ENCODE data around the gene DLG4.
"Not testable (repeated sequence)": the region's sequence is repeated elsewhere in the genome, so short reads cannot be mapped to it uniquely, and the experiment has no call there.

DLG4 gene

GRCh38 chr17:7248796-7249195 is 29.2 kb upstream of the DLG4 start:
- no peak for DNase-seq

GRCh38 chr17:7246779-7247178 is 27.1 kb upstream of the DLG4 start:
- no peak for DNase-seq

- not testable (repeated sequence) for DNase-seq
These were observed 24.2 kb upstream of the DLG4 start for GRCh38 chr17:7243838-7244237.

GRCh38 chr17:7243453-7243729 is 23.8 kb upstream of the DLG4 start:
- DNase-seq, result no peak

- DNase-seq, result peak; percentile 96
These were observed 23.2 kb upstream of the DLG4 start for GRCh38 chr17:7242717-7243452.

GRCh38 chr17:7241783-7242716 is 22.4 kb upstream of the DLG4 start, which contains the start of gene GABARAP:
GABARAP (minus strand) TSS chr17:7242449; CDS start chr17:7242330, 119 bp downstream.
- peak; percentile 88 for DNase-seq

GRCh38 chr17:7241090-7241733 is 21.6 kb upstream of the DLG4 start:
- no peak for DNase-seq

- no peak for DNase-seq
These were observed 20.7 kb upstream of the DLG4 start for GRCh38 chr17:7240375-7240774.

GRCh38 chr17:7239091-7240027 is 19.7 kb upstream of the DLG4 start, which contains the start of gene PHF23:
PHF23 (minus strand) TSS chr17:7239457; CDS start chr17:7239279, 178 bp downstream.
- peak; percentile 100 for DNase-seq

- DNase-seq, result no peak
These were observed 18.9 kb upstream of the DLG4 start for GRCh38 chr17:7238420-7239090.

GRCh38 chr17:7237761-7238419 is 18.3 kb upstream of the DLG4 start:
- peak; percentile 23 for DNase-seq

GRCh38 chr17:7237266-7237760 is 17.7 kb upstream of the DLG4 start:
- DNase-seq, result no peak

- no peak for DNase-seq
These were observed 17.2 kb upstream of the DLG4 start for GRCh38 chr17:7236808-7237207.

- no peak for DNase-seq
These were observed 16.3 kb upstream of the DLG4 start for GRCh38 chr17:7235693-7236665.

GRCh38 chr17:7234083-7234951 is 14.7 kb upstream of the DLG4 start, which contains the start of gene DVL2:
DVL2 (minus strand) TSS chr17:7234517; CDS start chr17:7234262, 255 bp downstream.
- DNase-seq, result peak; percentile 95

- DNase-seq, result no peak
These were observed 14.1 kb upstream of the DLG4 start for GRCh38 chr17:7233701-7234082.

- no peak for DNase-seq
These were observed 12.5 kb upstream of the DLG4 start for GRCh38 chr17:7232114-7232513.

- DNase-seq, result no peak
These were observed 9.9 kb upstream of the DLG4 start for GRCh38 chr17:7229504-7229903.

GRCh38 chr17:7228920-7229319 is 9.3 kb upstream of the DLG4 start:
- DNase-seq, result no peak
